SK-N-SH treated with all-trans-retinoic acid at 6 μM for 48 hours (cell line): ENCODE data around the gene DOP1B.
A peak's percentile ranks its signal among the peaks of the same experiment; 100 is the strongest.

Source experiments
- ATAC-seq: fragments of 200-7000 bp; cut with Tn5 transposase; 3 replicates; pipeline ENCODE4 v1.9.1; 2020; ENCODE audit warnings: mild to moderate bottlenecking, moderate library complexity
- BACH2 ChIP-seq: fragments of 250-450 bp; sonication (Bioruptor Pico); IDR thresholded peaks from 2 replicates; pipeline ENCODE4 v1.9.0; 2021; ENCODE audit warnings: mild to moderate bottlenecking, borderline replicate concordance
- ESRRG ChIP-seq: fragments of 250-450 bp; sonication (Bioruptor Pico); IDR thresholded peaks from 2 replicates; pipeline ENCODE4 v1.6.1; 2021; ENCODE audit warnings: mild to moderate bottlenecking
- GLIS3 ChIP-seq: fragments of 250-450 bp; sonication (Bioruptor Pico); IDR thresholded peaks from 2 replicates; pipeline ENCODE4 v1.5.0; 2020; ENCODE audit warnings: mild to moderate bottlenecking, moderate library complexity
- ISL1 ChIP-seq: fragments of 250-450 bp; sonication (Bioruptor Pico); IDR thresholded peaks from 2 replicates; pipeline ENCODE4 v2.1.2; 2022; ENCODE audit warnings: mild to moderate bottlenecking, moderate library complexity
- OSR1 ChIP-seq: fragments of 250-450 bp; sonication (Bioruptor Pico); IDR thresholded peaks from 2 replicates; pipeline ENCODE4 v1.8.0; 2022; ENCODE audit warnings: moderate library complexity, mild to moderate bottlenecking, inconsistent platforms
- POU6F1 ChIP-seq: fragments of 250-450 bp; sonication (Bioruptor Pico); IDR thresholded peaks from 2 replicates; pipeline ENCODE4 v1.8.0; 2021; ENCODE audit warnings: low read depth, mild to moderate bottlenecking, moderate library complexity, borderline replicate concordance
- RARB ChIP-seq: fragments of 250-450 bp; sonication (Bioruptor Pico); IDR thresholded peaks from 2 replicates; pipeline ENCODE4 v1.8.0; 2021; ENCODE audit warnings: mild to moderate bottlenecking, moderate library complexity
- SNAI2 ChIP-seq: fragments of 250-450 bp; sonication (Bioruptor Pico); IDR thresholded peaks from 2 replicates; pipeline ENCODE4 v1.5.0; 2020; ENCODE audit warnings: mild to moderate bottlenecking, moderate library complexity
- TCF4 ChIP-seq: fragments of 250-450 bp; sonication (Bioruptor Pico); IDR thresholded peaks from 2 replicates; pipeline ENCODE4 v1.8.0; 2021; ENCODE audit warnings: mild to moderate bottlenecking, moderate library complexity, borderline replicate concordance
- TOX ChIP-seq: fragments of 250-450 bp; sonication (Bioruptor Pico); IDR thresholded peaks from 2 replicates; pipeline ENCODE4 v1.8.0; 2021; ENCODE audit warnings: mild to moderate bottlenecking, moderate library complexity, borderline replicate concordance
- TSHZ2 ChIP-seq: fragments of 250-450 bp; sonication (Bioruptor Pico); IDR thresholded peaks from 2 replicates; pipeline ENCODE4 v1.5.0; 2020; ENCODE audit warnings: mild to moderate bottlenecking, moderate library complexity
- ZC3H10 ChIP-seq: fragments of 250-450 bp; sonication (Bioruptor Pico); IDR thresholded peaks from 2 replicates; pipeline ENCODE4 v1.5.1; 2021; ENCODE audit warnings: mild to moderate bottlenecking, moderate library complexity
- ZFP3 ChIP-seq: fragments of 250-450 bp; sonication (Bioruptor Pico); IDR thresholded peaks from 2 replicates; pipeline ENCODE4 v1.5.0; 2020; ENCODE audit warnings: mild to moderate bottlenecking, moderate library complexity
- ZFP30 ChIP-seq: fragments of 450-650 bp; formaldehyde crosslinking; IDR thresholded peaks from 2 replicates; pipeline ENCODE4 v1.5.0; 2022; ENCODE audit warnings: mild to moderate bottlenecking, moderate library complexity
- ZNF565 ChIP-seq: fragments of 450-650 bp; formaldehyde crosslinking; conservative IDR thresholded peaks from 2 replicates; pipeline ENCODE4 v1.5.0; 2020; ENCODE audit warnings: low read depth, mild to moderate bottlenecking, moderate library complexity
- ZNF70 ChIP-seq: fragments of 450-650 bp; formaldehyde crosslinking; IDR thresholded peaks from 2 replicates; pipeline ENCODE4 v1.5.0; 2020; ENCODE audit warnings: mild to moderate bottlenecking, moderate library complexity
- ZNF8 ChIP-seq: fragments of 450-650 bp; formaldehyde crosslinking; IDR thresholded peaks from 2 replicates; pipeline ENCODE4 v1.5.0; 2020; ENCODE audit warnings: mild to moderate bottlenecking, moderate library complexity
- TF ChIP-seq, protein P1 (sequence below): fragments of 250-450 bp; sonication (Bioruptor Pico); IDR thresholded peaks from 2 replicates; pipeline ENCODE4 v1.5.1; 2021; ENCODE audit warnings: mild to moderate bottlenecking, moderate library complexity
- TF ChIP-seq, protein P2 (sequence below): fragments of 250-450 bp; sonication (Bioruptor Pico); IDR thresholded peaks from 2 replicates; pipeline ENCODE4 v1.8.0; 2020; ENCODE audit warnings: mild to moderate bottlenecking, moderate library complexity, borderline replicate concordance

The DOP1B gene, protein sequence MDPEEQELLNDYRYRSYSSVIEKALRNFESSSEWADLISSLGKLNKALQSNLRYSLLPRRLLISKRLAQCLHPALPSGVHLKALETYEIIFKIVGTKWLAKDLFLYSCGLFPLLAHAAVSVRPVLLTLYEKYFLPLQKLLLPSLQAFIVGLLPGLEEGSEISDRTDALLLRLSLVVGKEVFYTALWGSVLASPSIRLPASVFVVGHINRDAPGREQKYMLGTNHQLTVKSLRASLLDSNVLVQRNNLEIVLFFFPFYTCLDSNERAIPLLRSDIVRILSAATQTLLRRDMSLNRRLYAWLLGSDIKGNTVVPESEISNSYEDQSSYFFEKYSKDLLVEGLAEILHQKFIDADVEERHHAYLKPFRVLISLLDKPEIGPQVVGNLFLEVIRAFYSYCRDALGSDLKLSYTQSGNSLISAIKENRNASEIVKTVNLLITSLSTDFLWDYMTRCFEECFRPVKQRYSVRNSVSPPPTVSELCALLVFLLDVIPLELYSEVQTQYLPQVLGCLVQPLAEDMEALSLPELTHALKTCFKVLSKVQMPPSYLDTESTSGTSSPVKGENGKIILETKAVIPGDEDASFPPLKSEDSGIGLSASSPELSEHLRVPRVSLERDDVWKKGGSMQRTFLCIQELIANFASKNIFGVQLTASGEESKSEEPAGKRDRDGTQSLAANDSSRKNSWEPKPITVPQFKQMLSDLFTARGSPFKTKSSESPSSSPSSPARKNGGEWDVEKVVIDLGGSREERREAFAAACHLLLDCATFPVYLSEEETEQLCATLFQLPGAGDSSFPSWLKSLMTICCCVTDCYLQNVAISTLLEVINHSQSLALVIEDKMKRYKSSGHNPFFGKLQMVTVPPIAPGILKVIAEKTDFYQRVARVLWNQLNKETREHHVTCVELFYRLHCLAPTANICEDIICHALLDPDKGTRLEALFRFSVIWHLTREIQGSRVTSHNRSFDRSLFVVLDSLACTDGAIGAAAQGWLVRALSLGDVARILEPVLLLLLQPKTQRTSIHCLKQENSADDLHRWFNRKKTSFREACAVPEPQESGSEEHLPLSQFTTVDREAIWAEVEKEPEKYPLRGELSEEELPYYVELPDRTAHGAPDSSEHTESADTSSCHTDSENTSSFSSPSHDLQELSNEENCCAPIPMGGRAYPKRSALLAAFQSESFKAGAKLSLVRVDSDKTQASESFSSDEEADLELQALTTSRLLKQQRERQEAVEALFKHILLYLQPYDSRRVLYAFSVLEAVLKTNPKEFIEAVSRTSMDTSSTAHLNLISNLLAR (N-terminal part only)

DNA sequence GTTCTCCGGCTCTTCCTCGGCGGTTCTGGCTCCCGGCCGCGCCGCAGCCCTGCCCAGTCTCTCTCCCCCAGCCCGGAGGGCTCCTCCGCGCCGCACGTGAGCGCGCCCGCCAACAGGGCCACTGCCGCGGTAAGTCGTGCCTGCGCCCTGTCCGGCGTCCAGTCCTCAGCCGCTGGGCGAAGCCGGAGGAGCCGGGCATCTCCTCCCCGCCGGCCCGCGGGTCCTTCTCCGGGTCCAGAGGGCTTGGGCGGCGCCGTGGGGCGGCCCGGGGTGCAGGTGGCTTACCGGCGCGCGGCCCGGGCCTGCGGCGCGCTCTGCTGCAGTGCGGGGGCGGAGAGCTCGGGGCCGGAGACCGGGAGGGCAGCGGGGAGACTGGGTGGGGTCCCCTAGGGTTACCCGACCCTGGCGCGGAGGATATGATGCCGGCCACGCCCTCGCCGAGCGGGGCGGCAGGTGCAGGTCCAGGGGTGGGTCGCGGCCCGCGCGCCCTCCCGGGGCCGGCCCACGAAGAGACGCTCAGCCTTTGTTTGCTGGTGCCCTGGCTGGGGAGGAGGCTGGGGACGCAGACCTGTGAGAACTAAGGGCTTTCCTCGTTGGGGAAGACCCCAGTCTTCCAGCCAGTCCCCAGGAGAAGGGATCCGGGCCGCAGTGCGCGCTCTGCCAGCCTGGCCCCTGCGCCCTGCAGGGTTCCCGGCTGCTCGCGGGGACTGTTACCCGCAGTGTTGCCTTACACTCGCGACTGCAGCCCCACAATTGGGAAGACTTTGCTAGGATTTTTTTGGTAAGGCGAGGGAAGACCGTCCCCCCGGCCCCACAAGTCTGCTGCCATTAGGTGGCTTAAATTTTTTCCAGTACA, at the start of gene DOP1B:
DOP1B (plus strand) TSS at position 10 of the 856 bp plus-strand sequence. CDS start 7,910 bp downstream, outside the sequence.
- TF ChIP-seq, protein P1, sequence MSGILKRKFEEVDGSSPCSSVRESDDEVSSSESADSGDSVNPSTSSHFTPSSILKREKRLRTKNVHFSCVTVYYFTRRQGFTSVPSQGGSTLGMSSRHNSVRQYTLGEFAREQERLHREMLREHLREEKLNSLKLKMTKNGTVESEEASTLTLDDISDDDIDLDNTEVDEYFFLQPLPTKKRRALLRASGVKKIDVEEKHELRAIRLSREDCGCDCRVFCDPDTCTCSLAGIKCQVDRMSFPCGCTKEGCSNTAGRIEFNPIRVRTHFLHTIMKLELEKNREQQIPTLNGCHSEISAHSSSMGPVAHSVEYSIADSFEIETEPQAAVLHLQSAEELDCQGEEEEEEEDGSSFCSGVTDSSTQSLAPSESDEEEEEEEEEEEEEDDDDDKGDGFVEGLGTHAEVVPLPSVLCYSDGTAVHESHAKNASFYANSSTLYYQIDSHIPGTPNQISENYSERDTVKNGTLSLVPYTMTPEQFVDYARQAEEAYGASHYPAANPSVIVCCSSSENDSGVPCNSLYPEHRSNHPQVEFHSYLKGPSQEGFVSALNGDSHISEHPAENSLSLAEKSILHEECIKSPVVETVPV, result no peak
- TF ChIP-seq TSHZ2 (CRISPR knock-in tag) (no peak), ZFP3 (CRISPR knock-in tag) (no peak), ESRRG (CRISPR knock-in tag) (no peak), ZFP30 (CRISPR knock-in tag) (no peak), POU6F1 (CRISPR knock-in tag) (no peak), ISL1 (no peak), OSR1 (CRISPR knock-in tag) (no peak), TOX (CRISPR knock-in tag) (no peak), ZNF70 (CRISPR knock-in tag) (no peak), RARB (CRISPR knock-in tag) (no peak), ZC3H10 (CRISPR knock-in tag) (no peak), TCF4 (CRISPR knock-in tag) (no peak), ZNF565 (CRISPR knock-in tag) (no peak), SNAI2 (CRISPR knock-in tag) (no peak)
- TF ChIP-seq, protein P2, sequence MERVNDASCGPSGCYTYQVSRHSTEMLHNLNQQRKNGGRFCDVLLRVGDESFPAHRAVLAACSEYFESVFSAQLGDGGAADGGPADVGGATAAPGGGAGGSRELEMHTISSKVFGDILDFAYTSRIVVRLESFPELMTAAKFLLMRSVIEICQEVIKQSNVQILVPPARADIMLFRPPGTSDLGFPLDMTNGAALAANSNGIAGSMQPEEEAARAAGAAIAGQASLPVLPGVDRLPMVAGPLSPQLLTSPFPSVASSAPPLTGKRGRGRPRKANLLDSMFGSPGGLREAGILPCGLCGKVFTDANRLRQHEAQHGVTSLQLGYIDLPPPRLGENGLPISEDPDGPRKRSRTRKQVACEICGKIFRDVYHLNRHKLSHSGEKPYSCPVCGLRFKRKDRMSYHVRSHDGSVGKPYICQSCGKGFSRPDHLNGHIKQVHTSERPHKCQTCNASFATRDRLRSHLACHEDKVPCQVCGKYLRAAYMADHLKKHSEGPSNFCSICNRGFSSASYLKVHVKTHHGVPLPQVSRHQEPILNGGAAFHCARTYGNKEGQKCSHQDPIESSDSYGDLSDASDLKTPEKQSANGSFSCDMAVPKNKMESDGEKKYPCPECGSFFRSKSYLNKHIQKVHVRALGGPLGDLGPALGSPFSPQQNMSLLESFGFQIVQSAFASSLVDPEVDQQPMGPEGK (CRISPR knock-in tag), result no peak
- peak; percentile 10 for ATAC-seq

GRCh38 chr21:36109868-36110267, 46.8 kb upstream of the DOP1B start:
- no peak for ATAC-seq
- no peak for TF ChIP-seq ZC3H10 (CRISPR knock-in tag)
- no peak for TF ChIP-seq POU6F1 (CRISPR knock-in tag)
- TF ChIP-seq, protein P2 (CRISPR knock-in tag), result no peak
- no peak for TF ChIP-seq ZNF565 (CRISPR knock-in tag)
- TF ChIP-seq ZNF8 (CRISPR knock-in tag), result no peak
- no peak for TF ChIP-seq TOX (CRISPR knock-in tag)
- TF ChIP-seq ZFP3 (CRISPR knock-in tag), result no peak
- TF ChIP-seq GLIS3 (CRISPR knock-in tag), result no peak
- TF ChIP-seq TCF4 (CRISPR knock-in tag), result no peak
- no peak for TF ChIP-seq BACH2
- TF ChIP-seq ZNF70 (CRISPR knock-in tag), result no peak
